Esophagus squamous epithelium (tissue), 4 donors: ENCODE results near the gene STON2.

ENCODE experiments used
- CTCF ChIP-seq, 6 experiments: fragments of 450-650 bp in 4 of 6; fragments of 200-600 bp in 2 of 6; sonication (generic) in 2 of 6; IDR thresholded peaks; one replicate each; pipeline ENCODE4 v1.5.1; 2016 to 2019; ENCODE audit warnings: antibody characterized with exemption in 6 of 6, mild to moderate bottlenecking in 4 of 6, moderate library complexity in 4 of 6
- POLR2A ChIP-seq, 4 donors: fragments of 450-650 bp; IDR thresholded peaks; one replicate each; pipeline ENCODE4 v1.6.1; 2017; ENCODE audit warnings: antibody characterized with exemption in 4 of 4, mild to moderate bottlenecking in 4 of 4, moderate library complexity in 3 of 4

- TF ChIP-seq CTCF (IDR thresholded peaks at IDR 0.05), result no peak
- TF ChIP-seq POLR2A (IDR thresholded peaks at IDR 0.05), result no peak
Observed at GRCh38 chr14:81319314-81319713, 80.8 kb downstream of the STON2 start.
